MM.1S (cell line): Measurements from ENCODE around the gene GNA14.

Experiments used
- CTCF ChIP-seq: fragments of 300-600 bp; sonication (generic); IDR thresholded peaks from 2 replicates; pipeline ENCODE4 v1.5.1; 2016; ENCODE audit warnings: antibody characterized with exemption, low read length, mixed read lengths
- EZH2phosphoT487 ChIP-seq: fragments of 300-600 bp; sonication (generic); IDR thresholded peaks from 2 replicates; pipeline ENCODE4 v1.6.1; 2018; ENCODE audit warnings: antibody characterized with exemption, low read length

DNA sequence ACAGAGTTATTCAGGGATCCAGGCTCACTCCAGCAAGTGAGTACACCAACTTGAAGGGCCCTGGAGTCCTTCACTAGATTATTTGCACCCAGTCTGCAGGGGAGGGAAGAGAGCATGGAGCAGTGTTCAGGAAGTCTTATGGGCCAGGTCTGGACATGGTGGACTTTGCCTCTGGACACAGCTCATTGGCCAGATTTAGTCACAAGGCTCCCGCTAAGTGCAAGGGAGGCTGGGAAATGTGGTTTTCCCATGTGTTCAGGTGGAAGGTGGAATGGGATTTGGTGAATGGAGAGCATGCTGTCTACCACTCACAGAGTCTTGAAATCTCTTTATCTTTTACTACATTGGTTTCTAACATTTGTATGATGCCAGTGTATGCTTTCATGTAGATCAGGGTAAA is 200.5 kb downstream of the GNA14 start:
- no peak for TF ChIP-seq CTCF
- no peak for TF ChIP-seq EZH2phosphoT487
